GM20000 (cell line): Measurements from ENCODE around the gene NRL.
A peak's percentile ranks its signal among the peaks of the same experiment; 100 is the strongest.

Experiments
- DNase-seq: peaks from one replicate; pipeline ENCODE4 v3.0.0; 2012; ENCODE audit warnings: low spot score
- TF ChIP-seq, protein P1 (sequence below): IDR thresholded peaks from 2 replicates; pipeline ENCODE4 v1.5.1; 2012; ENCODE audit warnings: mild to moderate bottlenecking, control low read depth; ENCODE audit errors: extremely low read depth, missing control alignments

Gene NRL

DNA sequence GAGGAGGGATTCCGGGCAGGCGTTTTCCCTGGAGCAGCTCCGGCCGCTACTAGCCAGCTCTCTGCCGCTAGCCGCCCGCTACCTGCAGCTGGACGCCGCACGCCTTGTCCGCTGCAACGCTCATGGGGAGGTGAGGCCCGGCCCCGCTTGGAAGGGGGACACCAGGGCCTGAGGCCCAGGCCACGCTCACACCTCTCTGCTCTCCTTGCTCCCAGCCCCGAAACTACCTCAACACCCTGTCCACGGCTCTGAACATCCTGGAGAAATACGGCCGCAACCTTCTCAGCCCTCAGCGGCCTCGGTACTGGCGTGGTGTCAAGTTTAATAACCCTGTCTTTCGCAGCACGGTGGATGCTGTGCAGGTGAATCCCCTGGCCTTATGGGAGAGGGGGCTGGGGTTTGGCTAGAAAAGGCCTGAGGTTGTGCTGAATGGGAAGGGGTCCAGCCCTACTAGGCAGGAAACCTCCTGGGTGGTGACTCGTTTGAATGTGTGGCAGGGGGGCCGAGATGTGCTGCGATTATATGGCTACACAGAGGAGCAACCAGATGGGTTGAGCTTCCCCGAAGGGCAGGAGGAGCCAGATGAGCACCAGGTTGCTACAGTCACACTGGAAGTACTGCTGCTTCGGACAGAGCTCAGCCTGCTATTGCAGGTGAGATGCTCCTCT, 33.1 kb upstream of the NRL start:
- no peak for DNase-seq
- TF ChIP-seq, protein P1, sequence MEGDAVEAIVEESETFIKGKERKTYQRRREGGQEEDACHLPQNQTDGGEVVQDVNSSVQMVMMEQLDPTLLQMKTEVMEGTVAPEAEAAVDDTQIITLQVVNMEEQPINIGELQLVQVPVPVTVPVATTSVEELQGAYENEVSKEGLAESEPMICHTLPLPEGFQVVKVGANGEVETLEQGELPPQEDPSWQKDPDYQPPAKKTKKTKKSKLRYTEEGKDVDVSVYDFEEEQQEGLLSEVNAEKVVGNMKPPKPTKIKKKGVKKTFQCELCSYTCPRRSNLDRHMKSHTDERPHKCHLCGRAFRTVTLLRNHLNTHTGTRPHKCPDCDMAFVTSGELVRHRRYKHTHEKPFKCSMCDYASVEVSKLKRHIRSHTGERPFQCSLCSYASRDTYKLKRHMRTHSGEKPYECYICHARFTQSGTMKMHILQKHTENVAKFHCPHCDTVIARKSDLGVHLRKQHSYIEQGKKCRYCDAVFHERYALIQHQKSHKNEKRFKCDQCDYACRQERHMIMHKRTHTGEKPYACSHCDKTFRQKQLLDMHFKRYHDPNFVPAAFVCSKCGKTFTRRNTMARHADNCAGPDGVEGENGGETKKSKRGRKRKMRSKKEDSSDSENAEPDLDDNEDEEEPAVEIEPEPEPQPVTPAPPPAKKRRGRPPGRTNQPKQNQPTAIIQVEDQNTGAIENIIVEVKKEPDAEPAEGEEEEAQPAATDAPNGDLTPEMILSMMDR: no peak

DNA sequence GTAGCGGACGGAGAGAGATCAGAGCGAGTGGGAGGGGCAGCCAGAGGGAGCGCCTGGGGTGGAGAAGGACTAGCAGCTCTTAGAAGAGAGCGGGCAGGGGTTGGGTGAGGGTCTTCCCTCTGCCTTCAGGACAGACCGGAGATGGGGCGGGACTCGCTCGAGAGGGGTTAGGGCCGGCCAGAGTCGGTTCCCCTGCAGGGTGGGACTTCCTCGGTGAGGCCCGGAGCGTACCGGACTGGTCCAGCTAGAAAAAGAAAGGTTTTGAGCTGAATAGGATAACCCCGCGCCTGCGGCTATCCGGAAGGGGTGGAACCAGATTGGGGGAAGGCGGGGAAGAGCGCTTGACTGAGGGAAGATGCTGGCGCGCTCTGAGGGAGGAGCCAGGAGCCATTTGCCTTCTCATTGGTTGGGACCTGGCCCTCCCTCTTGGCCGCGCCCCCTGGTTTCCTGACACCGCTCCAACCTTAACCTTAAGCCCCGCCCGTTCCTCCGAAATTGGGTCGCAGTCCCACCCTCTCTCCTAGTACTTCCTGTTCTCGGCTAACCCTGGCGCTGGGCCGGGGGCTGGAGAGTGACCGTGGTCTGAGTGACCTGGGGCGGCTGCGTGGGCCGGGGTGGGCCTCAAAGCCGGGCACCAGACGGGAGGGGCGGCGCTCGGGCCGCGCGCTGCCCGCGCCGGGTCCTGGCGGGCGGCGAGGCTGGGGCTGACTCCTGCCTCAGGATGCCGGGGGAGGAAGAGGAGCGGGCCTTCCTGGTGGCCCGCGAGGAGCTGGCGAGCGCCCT, 32.4 kb upstream of the NRL start, which contains the start of gene RNF31:
RNF31 (plus strand) TSS at position 521 of the 783 bp plus-strand sequence; CDS start at position 722, 201 bp downstream.
- TF ChIP-seq, protein P1: no peak
- peak; percentile 98 for DNase-seq

DNA sequence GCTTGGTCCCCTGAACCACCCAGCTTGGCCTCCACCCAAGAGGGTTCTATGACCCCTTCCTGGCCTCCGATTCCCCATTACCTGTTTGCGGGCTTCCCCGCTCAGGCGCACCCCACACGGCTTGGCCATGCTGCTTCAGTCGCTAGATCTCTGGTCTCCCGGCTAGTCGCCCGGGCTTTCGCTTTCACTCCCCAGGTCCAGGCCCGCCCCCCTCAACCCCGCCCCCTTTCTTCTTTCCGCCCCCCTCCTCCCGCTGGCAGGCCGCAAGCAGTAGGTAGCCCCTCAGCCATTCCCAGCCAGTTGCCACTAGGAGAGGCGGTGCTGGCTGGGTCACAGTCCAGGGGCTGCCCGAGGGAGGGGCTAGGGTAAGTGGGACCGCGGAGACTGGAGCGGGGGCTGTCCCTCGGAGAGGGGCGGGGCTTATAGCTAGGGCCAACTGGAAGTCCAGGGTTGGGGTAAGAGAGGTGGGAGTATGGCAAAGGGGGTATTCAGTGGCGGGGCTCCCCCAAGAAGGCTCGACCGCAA, 31.8 kb upstream of the NRL start, which contains the start of gene PSME2:
PSME2 (minus strand) TSS at position 158 of the 525 bp plus-strand sequence; CDS start at position 129, 29 bp downstream.
- TF ChIP-seq, protein P1: no peak
- peak; percentile 97 for DNase-seq

DNA sequence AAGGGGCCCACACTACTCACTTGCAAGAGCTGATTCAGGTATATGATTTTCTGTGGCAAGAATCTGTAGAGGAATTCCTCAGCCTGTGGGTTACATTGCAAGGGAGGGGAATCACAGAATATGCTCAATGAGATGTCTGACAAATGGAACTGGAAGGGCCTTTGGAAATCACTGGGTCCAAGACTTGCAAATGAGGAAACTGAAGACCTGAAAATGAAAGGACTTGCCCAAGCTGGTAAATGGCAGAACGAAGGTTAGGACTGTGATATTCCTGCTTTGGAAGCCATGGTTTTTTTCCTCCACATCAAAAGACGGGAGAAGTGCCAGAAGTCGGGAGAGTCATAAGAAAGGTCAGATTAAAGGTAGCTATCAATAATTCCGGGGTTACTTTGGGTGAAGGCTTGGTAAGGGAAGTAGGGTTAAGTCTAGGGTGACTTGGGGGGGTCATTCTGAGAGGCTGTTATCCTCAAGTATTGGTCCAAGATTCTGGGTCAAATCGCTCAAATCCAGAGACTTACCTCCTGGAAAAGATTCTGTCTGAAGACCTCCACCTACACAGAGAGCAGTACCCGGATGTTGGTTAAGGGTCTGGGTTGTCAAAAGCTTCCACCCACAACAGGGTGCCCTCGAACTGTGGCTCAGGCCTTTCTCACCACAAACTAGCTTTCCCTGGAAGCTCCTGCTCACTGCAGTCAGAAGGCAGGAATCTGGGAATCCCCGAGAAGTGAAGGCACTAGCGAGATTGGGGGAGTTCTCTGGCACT, 31.1 kb upstream of the NRL start:
- DNase-seq: no peak
- TF ChIP-seq, protein P1: no peak

DNA sequence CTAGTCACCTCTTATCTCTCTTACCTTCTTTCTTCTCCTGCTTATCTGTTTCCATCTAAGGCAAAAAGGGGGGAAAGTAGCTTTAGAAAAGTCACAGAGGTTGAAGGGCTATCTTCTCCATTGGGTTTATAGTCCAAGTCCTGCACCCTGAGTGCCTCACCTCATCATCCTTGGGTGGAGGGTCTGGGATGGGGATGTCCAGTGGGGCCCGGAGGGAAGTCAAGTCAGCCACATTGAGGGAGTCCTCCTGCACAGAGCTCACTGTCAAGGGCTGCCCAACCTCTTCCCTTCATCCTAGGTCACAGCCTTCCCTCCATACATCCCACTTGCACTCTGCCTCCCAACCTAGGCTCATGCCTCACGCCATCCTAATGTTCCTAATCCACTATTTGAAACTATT, 30.5 kb upstream of the NRL start:
- no peak for DNase-seq
- TF ChIP-seq, protein P1: no peak

DNA sequence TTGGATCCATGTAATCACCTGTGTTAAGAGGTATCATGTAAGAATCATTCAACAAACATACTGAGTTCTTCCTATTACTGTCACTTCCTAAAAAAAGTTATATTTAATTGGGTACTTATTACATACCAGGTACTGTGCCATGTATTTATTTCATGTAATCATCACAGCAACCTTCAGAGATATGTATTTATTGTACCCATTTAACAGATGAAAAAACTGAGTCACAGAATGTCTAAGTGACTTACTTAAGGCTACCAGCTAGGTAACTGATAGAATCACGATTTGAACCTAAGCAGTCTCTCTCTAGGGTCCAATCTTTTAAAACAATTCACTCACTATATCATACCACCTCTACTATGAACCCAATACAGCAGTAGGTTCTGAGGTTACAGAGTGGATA, 29.7 kb upstream of the NRL start:
- TF ChIP-seq, protein P1: no peak
- no peak for DNase-seq

DNA sequence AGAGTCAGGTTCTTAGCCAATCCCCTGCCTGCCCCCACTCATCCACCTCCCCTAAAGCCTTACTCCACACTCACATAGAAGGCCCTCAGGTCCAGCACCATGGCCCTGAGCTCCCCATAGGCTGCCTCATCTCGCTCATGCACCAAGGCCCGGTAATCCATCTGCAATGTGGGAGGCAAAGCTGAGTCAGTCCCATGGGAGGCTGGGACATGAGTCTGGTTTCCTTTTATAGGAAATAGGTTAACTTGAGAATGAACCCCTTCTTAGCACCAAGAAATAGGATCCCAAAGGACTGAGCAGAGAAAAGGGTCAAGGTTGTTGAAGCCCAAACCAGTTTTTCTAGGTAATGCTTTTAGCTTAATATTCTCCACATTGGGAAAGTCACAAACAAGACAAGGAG, 28.8 kb upstream of the NRL start:
- no peak for DNase-seq
- TF ChIP-seq, protein P1: no peak
